GM19468 (cell line): Measurements from ENCODE around the gene PRUNE1.

Experiments
- ATAC-seq: cut with Tn5 transposase; IDR thresholded peaks from one replicate; pipeline ENCODE4 v1.9.1; 2021; ENCODE audit warnings: mild to moderate bottlenecking, moderate library complexity, moderate number of reproducible peaks; ENCODE audit not compliant: unreplicated experiment; ENCODE audit errors: extremely low read depth

The PRUNE1 gene, protein sequence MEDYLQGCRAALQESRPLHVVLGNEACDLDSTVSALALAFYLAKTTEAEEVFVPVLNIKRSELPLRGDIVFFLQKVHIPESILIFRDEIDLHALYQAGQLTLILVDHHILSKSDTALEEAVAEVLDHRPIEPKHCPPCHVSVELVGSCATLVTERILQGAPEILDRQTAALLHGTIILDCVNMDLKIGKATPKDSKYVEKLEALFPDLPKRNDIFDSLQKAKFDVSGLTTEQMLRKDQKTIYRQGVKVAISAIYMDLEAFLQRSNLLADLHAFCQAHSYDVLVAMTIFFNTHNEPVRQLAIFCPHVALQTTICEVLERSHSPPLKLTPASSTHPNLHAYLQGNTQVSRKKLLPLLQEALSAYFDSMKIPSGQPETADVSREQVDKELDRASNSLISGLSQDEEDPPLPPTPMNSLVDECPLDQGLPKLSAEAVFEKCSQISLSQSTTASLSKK

GRCh38 chr1:151008244-151009205, at the start of gene PRUNE1:
TSS of gene PRUNE1 (plus strand) at chr1:151008449. CDS start at chr1:151008633, 184 bp downstream.
- ATAC-seq: peak; percentile 36

- no peak for ATAC-seq
These were observed 47.6 kb upstream of the PRUNE1 start for GRCh38 chr1:150960646-150961045.

- ATAC-seq: no peak
These were observed 46.5 kb upstream of the PRUNE1 start for GRCh38 chr1:150961756-150962155.

- no peak for ATAC-seq
These were observed 44.7 kb upstream of the PRUNE1 start for GRCh38 chr1:150963321-150964163.

GRCh38 chr1:150964164-150964489, 44.1 kb upstream of the PRUNE1 start:
- ATAC-seq: no peak

GRCh38 chr1:150965605-150966004, 42.6 kb upstream of the PRUNE1 start:
- ATAC-seq: no peak

DNA sequence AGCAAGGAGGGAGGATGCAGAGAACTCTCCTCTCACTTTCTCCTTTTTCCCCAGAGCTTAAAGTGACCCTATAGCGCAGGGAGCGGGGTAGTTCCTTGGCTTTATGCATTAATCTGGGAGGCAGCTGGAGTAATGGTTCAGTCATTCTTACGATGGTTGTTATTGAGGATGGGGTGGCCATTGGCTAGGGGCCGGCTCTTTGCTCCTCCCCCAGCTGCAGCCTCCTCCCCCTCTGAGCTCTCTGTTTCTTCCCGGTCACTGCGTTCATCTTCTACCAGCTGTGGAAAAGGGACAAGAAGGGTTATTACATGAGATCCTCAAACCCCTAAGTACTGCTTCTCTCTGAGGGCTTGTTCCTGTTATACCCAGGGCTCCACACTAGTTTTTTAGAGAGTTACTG, 42.2 kb upstream of the PRUNE1 start:
- ATAC-seq: no peak

DNA sequence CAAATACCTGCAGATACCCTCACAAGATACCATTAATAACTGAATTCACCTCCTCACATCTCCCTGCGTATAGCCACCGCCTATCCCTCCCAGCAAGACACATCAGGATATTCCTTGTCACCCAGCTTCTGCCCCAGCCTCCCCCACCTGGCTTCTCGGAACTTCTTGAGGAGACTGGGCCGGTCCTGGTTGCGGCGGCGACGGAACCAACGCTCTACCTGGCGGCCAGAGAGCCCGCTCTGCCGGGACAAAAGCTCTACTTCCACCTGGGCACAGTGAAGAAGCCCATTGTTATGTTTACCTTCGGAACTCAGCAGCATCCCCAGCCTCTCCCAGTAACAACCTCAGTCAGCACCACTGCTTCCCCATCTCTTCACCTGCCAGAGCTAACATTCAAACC, 40.3 kb upstream of the PRUNE1 start:
- no peak for ATAC-seq

- ATAC-seq: no peak
These were observed 39.8 kb upstream of the PRUNE1 start for GRCh38 chr1:150968491-150968890.

- ATAC-seq: no peak
These were observed 38.6 kb upstream of the PRUNE1 start for GRCh38 chr1:150969626-150970025.

DNA sequence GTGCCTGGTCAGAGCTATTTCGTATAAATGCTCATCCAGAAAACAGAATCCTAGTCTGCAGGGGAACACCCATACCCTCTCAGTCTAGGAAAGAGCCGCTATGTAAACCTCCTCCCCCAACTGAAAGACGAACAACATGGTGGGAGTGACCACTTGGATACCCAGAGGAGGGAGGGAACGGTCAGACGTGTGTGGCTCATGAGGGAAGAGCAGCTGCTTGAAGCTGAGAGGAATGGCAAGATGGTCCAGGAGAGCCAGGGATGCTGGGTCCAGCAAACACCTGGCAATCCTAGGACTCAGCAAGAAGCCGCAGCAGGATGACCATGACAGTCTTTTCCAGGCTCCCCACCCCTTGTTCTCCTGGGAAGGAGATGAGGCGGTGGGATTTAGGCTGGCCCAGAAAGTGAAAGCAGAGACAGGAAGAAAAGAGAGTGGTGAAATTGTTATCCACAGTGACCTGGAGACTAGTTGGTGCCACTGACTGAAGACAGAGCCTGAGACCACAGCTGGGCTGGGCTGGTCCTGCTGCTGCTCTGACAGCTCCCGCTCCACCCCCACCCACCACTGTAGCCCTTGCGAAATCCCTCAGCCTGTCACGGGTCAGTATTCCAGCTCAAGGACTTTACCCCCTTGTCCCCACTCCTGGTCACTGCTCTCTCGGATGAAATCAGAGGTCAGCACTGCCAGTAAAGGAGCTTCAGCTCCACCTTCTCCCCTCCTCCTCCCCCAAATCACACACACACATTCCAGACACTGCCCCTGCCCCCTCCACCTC, 37.3 kb upstream of the PRUNE1 start:
- no peak for ATAC-seq

- ATAC-seq: no peak
These were observed 36.4 kb upstream of the PRUNE1 start for GRCh38 chr1:150971583-150972416.

DNA sequence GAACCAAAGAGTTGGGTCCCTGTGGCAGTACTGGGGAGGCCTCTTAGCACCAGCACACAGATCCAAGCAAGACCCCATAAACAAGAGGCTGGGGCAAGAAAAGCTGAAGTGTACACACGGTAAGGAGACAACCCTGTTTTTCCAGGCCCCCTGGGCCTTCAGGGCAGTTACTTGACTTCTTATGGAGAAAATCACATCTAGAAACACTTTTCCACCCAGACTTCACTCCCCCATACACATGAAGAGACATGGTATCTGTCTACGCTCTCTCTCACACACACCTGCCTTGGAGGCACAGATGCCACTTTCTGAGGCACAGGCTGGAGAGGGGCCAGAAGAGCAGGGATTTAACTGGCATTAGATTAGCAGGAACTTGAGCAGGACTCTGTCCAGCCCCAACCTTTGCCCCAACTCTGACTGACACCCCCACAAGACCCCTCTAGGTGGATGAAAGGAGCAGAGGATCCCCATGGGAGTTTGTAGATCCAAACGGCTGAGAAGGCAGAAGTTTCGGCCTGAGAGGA, 35.8 kb upstream of the PRUNE1 start:
- ATAC-seq: no peak

DNA sequence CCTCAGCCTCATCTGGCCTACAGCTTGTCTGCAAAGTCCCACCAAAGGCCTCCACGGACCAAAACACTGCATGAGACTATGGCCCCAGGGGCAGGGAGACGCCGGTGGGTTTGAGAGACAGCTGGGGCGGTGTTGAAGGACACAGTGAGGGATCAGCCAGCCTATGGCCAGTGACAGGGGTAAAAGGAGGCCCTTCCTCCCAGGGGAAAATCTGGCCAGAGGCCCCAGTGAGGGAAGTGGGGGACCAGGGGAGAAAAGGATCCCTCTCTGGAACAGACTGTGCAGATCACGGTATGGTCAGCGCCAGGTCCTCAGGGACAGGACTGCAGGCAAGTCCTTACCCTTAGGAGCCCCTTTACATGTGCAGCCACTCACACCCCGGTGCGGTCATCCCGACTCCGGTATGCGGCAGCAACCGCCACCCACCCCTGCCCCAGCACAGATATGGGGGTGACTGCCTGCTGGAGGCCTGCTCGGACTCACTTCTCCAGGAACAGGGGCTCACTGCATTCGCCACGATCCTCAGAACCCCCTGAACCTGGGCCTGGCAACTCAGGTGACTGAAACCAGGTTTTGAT, 34.9 kb upstream of the PRUNE1 start:
- no peak for ATAC-seq

- peak; percentile 11 for ATAC-seq
These were observed 34.2 kb upstream of the PRUNE1 start for GRCh38 chr1:150973836-150974579.

DNA sequence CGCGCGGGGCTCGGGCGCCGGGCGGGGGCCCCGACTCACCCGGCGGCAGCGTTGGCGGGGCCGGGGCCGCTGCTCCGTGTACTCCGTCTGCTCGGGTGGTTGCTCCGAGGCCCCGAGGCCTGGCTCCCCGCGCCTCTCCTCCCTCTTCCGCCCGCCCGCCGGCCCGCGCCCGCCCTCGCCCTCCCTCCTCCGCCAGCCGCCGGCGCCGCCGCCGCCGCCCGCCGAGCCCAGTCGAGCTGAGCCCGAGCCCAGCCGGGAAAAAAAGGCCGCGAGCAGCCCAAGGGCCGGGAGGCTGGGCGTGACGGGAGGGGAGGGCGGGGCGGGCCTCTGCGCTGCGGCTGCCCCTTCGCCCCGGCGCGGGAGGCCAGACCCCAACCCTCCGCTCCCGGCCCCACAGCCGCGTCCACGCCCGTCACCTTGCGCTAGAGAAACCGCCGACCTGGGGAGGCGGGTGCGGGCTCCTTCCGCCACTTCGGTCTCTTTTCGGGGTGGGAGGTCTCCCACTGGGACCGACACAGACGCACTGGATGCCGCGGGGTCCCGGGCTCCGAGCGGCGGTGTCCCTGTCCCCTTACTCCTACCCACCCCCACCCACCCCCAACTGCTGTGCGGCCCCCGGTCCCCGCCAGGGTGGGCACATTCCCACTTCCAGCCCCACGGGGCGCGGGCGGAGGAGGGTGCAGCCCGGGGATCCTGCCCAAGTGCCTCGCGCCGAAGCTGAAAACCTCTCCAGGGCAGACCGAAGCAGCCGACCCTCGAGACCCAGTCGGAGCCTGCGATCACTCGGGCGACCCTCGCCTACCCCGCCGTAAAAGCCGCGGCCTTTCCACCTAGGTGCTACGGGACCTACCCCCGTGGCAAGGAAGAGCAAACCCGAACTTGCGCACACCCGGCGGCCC, 33.4 kb upstream of the PRUNE1 start, which contains the start of gene CERS2:
TSS of gene CERS2 (minus strand) at position 256 of the 899 bp plus-strand sequence. CDS start 5,745 bp downstream, outside the sequence.
- peak; percentile 18 for ATAC-seq
